ENCODE data around the gene PODNL1. TPM values are rescaled to one million over a fixed set of nuclear protein-coding genes. Genes with fewer than 3 reads are reported as not detected.

PODNL1 gene
- total and polyA plus RNA-seq, 2 of the 13 experiments (the other 11 are each of a cell fraction or from before 2014, with no cell fraction given) = 0.18 TPM; not detected in 1

DNA sequence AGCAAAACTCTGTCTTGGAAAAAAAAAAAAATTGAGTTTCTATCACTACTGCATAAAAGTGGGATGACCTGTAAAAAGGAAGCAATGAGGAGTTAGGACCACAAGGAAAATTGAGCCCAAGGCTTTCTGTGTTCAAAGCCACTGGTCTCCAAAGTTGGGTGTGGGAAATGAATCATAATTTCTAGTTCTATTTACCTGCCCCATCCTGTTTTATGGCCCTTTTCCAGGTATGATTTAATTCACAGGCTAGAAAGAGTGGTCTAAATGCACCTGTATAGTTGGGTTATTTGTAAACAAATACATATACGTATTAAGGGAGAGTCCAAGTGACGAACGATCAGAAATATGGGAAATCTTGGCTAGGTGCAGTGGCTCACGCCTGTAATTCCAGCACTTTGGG, 8.2 kb upstream of the PODNL1 start (continued):
- TF ChIP-seq, protein P1, sequence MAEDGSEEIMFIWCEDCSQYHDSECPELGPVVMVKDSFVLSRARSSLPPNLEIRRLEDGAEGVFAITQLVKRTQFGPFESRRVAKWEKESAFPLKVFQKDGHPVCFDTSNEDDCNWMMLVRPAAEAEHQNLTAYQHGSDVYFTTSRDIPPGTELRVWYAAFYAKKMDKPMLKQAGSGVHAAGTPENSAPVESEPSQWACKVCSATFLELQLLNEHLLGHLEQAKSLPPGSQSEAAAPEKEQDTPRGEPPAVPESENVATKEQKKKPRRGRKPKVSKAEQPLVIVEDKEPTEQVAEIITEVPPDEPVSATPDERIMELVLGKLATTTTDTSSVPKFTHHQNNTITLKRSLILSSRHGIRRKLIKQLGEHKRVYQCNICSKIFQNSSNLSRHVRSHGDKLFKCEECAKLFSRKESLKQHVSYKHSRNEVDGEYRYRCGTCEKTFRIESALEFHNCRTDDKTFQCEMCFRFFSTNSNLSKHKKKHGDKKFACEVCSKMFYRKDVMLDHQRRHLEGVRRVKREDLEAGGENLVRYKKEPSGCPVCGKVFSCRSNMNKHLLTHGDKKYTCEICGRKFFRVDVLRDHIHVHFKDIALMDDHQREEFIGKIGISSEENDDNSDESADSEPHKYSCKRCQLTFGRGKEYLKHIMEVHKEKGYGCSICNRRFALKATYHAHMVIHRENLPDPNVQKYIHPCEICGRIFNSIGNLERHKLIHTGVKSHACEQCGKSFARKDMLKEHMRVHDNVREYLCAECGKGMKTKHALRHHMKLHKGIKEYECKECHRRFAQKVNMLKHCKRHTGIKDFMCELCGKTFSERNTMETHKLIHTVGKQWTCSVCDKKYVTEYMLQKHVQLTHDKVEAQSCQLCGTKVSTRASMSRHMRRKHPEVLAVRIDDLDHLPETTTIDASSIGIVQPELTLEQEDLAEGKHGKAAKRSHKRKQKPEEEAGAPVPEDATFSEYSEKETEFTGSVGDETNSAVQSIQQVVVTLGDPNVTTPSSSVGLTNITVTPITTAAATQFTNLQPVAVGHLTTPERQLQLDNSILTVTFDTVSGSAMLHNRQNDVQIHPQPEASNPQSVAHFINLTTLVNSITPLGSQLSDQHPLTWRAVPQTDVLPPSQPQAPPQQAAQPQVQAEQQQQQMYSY (CRISPR knock-in tag; IDR thresholded peaks at IDR 0.05) = no peak
- TF ChIP-seq, protein P2, sequence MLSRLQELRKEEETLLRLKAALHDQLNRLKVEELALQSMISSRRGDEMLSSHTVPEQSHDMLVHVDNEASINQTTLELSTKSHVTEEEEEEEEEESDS (CRISPR knock-in tag; IDR thresholded peaks at IDR 0.05; ENCODE audit: borderline replicate concordance) = no peak

DNA sequence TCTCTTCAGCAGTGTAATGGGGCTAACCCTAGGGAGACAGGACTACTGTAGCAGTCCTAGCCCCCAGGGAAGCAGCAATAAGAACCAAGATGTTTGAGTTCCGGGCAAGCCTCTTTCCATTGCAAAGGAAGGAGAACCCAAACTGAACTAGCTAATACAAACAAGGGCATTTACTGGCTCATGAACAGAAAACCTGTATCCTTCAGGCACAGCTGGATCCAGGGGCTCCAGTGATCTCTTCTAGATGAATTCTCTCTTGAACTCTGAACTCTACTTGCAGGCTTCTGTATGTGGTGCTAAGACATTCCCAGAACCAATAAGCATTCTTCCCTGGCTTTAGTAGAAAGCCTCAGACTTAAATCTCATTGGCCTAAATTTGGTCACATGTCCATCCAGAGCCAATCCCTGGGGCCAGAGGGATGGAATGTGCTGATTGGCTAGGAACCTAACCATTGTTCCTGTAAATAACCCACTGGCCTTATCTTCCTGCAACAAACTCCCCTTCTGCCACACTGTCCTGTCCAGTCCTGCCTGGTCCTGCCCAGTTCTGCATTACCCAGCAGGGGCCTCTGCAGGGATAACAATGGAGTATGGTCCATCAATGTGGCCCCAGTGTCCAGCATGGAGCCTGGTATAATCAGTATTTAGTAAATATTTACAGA, 3.9 kb upstream of the PODNL1 start:
- Histone ChIP-seq H2AFZ (ENCODE audit: low read length) (no peak overlapping the region), H3K36me3 (replicated peaks in 1 of 2; ENCODE audit: control insufficient read depth in 1 of 2, insufficient read depth in 2 of 2, low read length in 2 of 2) (no peaks in the 10 kb centered on the region), H3K4me3 (replicated peaks in 1 of 3; ENCODE audit: insufficient read depth in 1 of 3, low read depth in 2 of 3, low read length in 3 of 3) (no peak overlapping the region), H4K20me1 (ENCODE audit: insufficient read depth, low read length) (no peaks in the 10 kb centered on the region), H3K9me3 (ENCODE audit: low read length) (no peaks in the 10 kb centered on the region), H3K27ac (ENCODE audit: extremely low read length, insufficient read depth, low read length) (no peak overlapping the region), H3K4me1 (ENCODE audit: insufficient read depth, low read length) (0 out of 2 replicates have a peak, but pooled peaks cover 4% of the 10 kb centered on the region), H3K27me3 (ENCODE audit: control insufficient read depth in 1 of 2, insufficient read depth in 2 of 2, low read length in 2 of 2) (peaks cover 4 to 10% of the 10 kb centered on the region in 2 experiments; a peak in 3 of 5 replicates), H3K4me2 (ENCODE audit: low read depth, low read length) (no peak overlapping the region), H3K79me2 (ENCODE audit: insufficient read depth, low read length) (no peaks in the 10 kb centered on the region), H3K9ac (ENCODE audit: insufficient read depth, low read depth, low read length) (no peak overlapping the region)
- ChIA-PET POLR2A (no interaction called here), CTCF (ENCODE audit: low intra/inter-chr PET ratio, low total read pairs) (no interaction called here)
- 50% methylated on average over 1 of the region's 1 CpG for WGBS (ENCODE audit: low lambda C conversion rate)
- BruUV-seq (replicated peaks) = no TSS peak
- no peak for FAIRE-seq
- no peak; the same call in 2 of the 3 replicates for ATAC-seq
- intact Hi-C loops (cut with micrococcal nuclease; ENCODE audit: unreplicated experiment) = no loop called here
- in situ Hi-C loops (cut with HindIII; ENCODE audit: extremely low pct_ligation_motif_present, low pct_unique_long_range_greater_than_20kb) = no loop called here
- TF ChIP-seq ZNF883 (CRISPR knock-in tag; IDR thresholded peaks at IDR 0.05; ENCODE audit: not compliant biosample characterization) (no peak), NFYB (CRISPR knock-in tag; IDR thresholded peaks at IDR 0.05) (peak; percentile 62), ZNF121 (CRISPR knock-in tag; IDR thresholded peaks at IDR 0.05) (peak; percentile 76), ZSCAN22 (CRISPR knock-in tag; IDR thresholded peaks at IDR 0.05) (no peak), ZNF329 (CRISPR knock-in tag; IDR thresholded peaks at IDR 0.05; ENCODE audit: low read depth) (peak; percentile 97), NFYC (CRISPR knock-in tag; IDR thresholded peaks at IDR 0.05) (peak; percentile 69)
- TF ChIP-seq, protein P3, sequence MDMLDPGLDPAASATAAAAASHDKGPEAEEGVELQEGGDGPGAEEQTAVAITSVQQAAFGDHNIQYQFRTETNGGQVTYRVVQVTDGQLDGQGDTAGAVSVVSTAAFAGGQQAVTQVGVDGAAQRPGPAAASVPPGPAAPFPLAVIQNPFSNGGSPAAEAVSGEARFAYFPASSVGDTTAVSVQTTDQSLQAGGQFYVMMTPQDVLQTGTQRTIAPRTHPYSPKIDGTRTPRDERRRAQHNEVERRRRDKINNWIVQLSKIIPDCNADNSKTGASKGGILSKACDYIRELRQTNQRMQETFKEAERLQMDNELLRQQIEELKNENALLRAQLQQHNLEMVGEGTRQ (IDR thresholded peaks at IDR 0.05; ENCODE audit: low read depth, low read length) = peak; percentile 51; the same call in 1 of the 2 replicates
- TF ChIP-seq, protein P3 (CRISPR knock-in tag; IDR thresholded peaks at IDR 0.05; ENCODE audit: borderline replicate concordance) = peak; percentile 60; the same call in 1 of the 2 replicates
- no peak for DNase-seq (ENCODE audit: low spot score)
